ENCODE results near the gene ZNF490.
"Not testable (repeated sequence)": the region's sequence is repeated elsewhere in the genome, so short reads cannot be mapped to it uniquely, and the experiment has no call there.

- TF ChIP-seq, protein P1, sequence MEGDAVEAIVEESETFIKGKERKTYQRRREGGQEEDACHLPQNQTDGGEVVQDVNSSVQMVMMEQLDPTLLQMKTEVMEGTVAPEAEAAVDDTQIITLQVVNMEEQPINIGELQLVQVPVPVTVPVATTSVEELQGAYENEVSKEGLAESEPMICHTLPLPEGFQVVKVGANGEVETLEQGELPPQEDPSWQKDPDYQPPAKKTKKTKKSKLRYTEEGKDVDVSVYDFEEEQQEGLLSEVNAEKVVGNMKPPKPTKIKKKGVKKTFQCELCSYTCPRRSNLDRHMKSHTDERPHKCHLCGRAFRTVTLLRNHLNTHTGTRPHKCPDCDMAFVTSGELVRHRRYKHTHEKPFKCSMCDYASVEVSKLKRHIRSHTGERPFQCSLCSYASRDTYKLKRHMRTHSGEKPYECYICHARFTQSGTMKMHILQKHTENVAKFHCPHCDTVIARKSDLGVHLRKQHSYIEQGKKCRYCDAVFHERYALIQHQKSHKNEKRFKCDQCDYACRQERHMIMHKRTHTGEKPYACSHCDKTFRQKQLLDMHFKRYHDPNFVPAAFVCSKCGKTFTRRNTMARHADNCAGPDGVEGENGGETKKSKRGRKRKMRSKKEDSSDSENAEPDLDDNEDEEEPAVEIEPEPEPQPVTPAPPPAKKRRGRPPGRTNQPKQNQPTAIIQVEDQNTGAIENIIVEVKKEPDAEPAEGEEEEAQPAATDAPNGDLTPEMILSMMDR (IDR thresholded peaks at IDR 0.05), result not testable (repeated sequence)
- not testable (repeated sequence) for TF ChIP-seq POLR2A (IDR thresholded peaks at IDR 0.05)
Observed at GRCh38 chr19:12621253-12622024, 10.8 kb upstream of the ZNF490 start.

All from adrenal gland (tissue), 5 donors.